ENCODE data around the gene RNF167.

The RNF167 gene

GRCh38 chr17:4920351-4921048 lies 19.6 kb upstream of the RNF167 start:
- TF ChIP-seq TAF1 (IDR thresholded peaks at IDR 0.05; ENCODE audit: borderline replicate concordance, insufficient read depth, low read length), result no peak
- TF ChIP-seq POLR2AphosphoS5 (IDR thresholded peaks at IDR 0.05; ENCODE audit: low read depth, low read length), result no peak
- no peak for TF ChIP-seq REST (IDR thresholded peaks at IDR 0.05; ENCODE audit: insufficient read depth in 1 of 2, low read depth in 2 of 2, low read length in 2 of 2)
- no peak for TF ChIP-seq SIN3A (IDR thresholded peaks at IDR 0.05; ENCODE audit: borderline replicate concordance, insufficient read depth, low read length)
- TF ChIP-seq FOXP2 (optimal IDR thresholded peaks at IDR 0.05; ENCODE audit: borderline replicate concordance, extremely low read depth, extremely low read length, insufficient read depth), result no peak

DNA sequence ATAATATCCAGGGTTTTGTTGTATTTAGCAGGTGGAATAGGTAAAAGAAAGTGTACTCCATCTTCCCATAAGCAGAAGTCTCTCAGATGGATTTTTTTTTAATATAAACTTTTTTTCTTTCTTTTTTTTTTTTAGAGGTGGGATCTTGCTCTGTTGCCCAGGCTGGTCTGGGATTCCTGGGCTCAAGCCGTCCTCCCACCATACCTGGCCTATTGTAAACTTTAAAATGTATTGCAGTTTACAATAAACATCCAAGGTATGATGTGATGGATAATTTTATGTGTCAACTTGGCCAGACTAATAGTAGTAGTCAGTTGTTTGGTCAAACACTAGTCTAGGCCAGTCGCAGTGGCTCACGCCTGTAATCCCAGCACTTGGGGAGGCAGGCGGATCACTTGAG lies 18.7 kb upstream of the RNF167 start:
- TF ChIP-seq POLR2AphosphoS5 (IDR thresholded peaks at IDR 0.05; ENCODE audit: low read depth, low read length), result no peak
- no peak for TF ChIP-seq TAF1 (IDR thresholded peaks at IDR 0.05; ENCODE audit: borderline replicate concordance, insufficient read depth, low read length)
- TF ChIP-seq REST (IDR thresholded peaks at IDR 0.05; ENCODE audit: insufficient read depth in 1 of 2, low read depth in 2 of 2, low read length in 2 of 2), result no peak
- no peak for TF ChIP-seq SIN3A (IDR thresholded peaks at IDR 0.05; ENCODE audit: borderline replicate concordance, insufficient read depth, low read length)
- no peak for TF ChIP-seq FOXP2 (optimal IDR thresholded peaks at IDR 0.05; ENCODE audit: borderline replicate concordance, extremely low read depth, extremely low read length, insufficient read depth)

DNA sequence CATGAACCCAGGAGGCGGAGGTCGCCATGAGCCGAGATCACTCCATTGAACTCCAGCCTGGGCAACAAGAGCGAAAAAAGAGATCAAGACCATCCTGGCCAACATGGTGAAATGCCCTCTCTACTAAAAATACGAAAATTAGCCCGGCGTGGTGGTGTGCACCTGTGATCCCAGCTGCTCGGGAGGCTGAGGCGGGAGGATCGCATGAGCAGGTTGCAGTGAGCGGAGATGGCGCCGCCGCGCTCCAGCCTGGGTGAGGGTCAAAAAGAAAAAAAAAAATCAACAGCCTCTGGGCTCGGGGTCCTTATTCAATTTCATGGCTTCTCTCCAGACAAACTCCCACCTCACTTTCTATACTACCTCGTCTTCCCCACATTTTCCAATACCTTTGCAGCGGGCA lies 11.2 kb upstream of the RNF167 start:
- TF ChIP-seq TAF1 (IDR thresholded peaks at IDR 0.05; ENCODE audit: borderline replicate concordance, insufficient read depth, low read length) (no peak), FOXP2 (optimal IDR thresholded peaks at IDR 0.05; ENCODE audit: borderline replicate concordance, extremely low read depth, extremely low read length, insufficient read depth) (no peak), SIN3A (IDR thresholded peaks at IDR 0.05; ENCODE audit: borderline replicate concordance, insufficient read depth, low read length) (no peak), POLR2AphosphoS5 (IDR thresholded peaks at IDR 0.05; ENCODE audit: low read depth, low read length) (no peak), REST (IDR thresholded peaks at IDR 0.05; ENCODE audit: insufficient read depth in 1 of 2, low read depth in 2 of 2, low read length in 2 of 2) (no peak)

DNA sequence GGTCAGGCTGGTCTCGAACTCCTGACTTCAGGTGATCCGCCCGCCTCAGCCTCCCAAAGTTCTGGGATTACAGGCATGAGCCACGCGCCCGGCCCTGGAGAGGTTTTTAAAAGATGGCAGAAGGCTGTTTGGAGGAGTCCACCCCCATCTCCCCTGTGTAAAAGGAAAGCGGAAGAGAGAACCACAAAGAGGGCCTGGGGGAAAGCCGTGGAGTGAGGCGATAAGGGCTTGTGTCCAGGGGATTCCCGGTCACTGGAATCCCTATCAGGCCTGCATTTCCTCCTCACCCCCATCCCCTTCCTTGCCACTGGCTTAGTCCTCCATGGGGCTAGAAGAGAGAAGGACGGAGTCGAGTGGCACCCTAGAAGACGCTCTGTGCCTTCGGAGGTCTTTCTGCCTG lies 8.1 kb upstream of the RNF167 start, which contains the start of gene GP1BA:
Gene GP1BA (plus strand): TSS at position 315 of the 400 bp plus-strand sequence. CDS start 328 bp downstream, outside the sequence.
- TF ChIP-seq FOXP2 (optimal IDR thresholded peaks at IDR 0.05; ENCODE audit: borderline replicate concordance, extremely low read depth, extremely low read length, insufficient read depth) (no peak), TAF1 (IDR thresholded peaks at IDR 0.05; ENCODE audit: borderline replicate concordance, insufficient read depth, low read length) (no peak), REST (IDR thresholded peaks at IDR 0.05; ENCODE audit: insufficient read depth in 1 of 2, low read depth in 2 of 2, low read length in 2 of 2) (no peak), SIN3A (IDR thresholded peaks at IDR 0.05; ENCODE audit: borderline replicate concordance, insufficient read depth, low read length) (no peak), POLR2AphosphoS5 (IDR thresholded peaks at IDR 0.05; ENCODE audit: low read depth, low read length) (no peak)

Measured in PFSK-1 (cell line).